Measurements from ENCODE around the gene WNT7A.

WNT7A gene

GRCh38 chr3:13845806-13846205 lies 34.1 kb downstream of the WNT7A start:
- no peak for DNase-seq (ENCODE audit: low spot score)

- no peak for DNase-seq (ENCODE audit: low spot score)
These were observed 35.0 kb downstream of the WNT7A start for GRCh38 chr3:13844911-13845310.

GRCh38 chr3:13844286-13844685 lies 35.6 kb downstream of the WNT7A start:
- no peak for DNase-seq (ENCODE audit: low spot score)

GRCh38 chr3:13843351-13843750 lies 36.5 kb downstream of the WNT7A start:
- no peak for DNase-seq (ENCODE audit: low spot score)

GRCh38 chr3:13842226-13842625 lies 37.6 kb downstream of the WNT7A start:
- no peak for DNase-seq (ENCODE audit: low spot score)

- DNase-seq (ENCODE audit: low spot score) = no peak
These were observed 38.0 kb downstream of the WNT7A start for GRCh38 chr3:13841826-13842225.

GRCh38 chr3:13841141-13841540 lies 38.7 kb downstream of the WNT7A start:
- no peak for DNase-seq (ENCODE audit: low spot score)

GRCh38 chr3:13840456-13840855 lies 39.4 kb downstream of the WNT7A start:
- no peak for DNase-seq (ENCODE audit: low spot score)

- no peak for DNase-seq (ENCODE audit: low spot score)
These were observed 40.0 kb downstream of the WNT7A start for GRCh38 chr3:13839726-13840340.

GRCh38 chr3:13839253-13839652 lies 40.6 kb downstream of the WNT7A start:
- DNase-seq (ENCODE audit: low spot score) = no peak

GRCh38 chr3:13838421-13838820 lies 41.5 kb downstream of the WNT7A start:
- no peak for DNase-seq (ENCODE audit: low spot score)

GRCh38 chr3:13837751-13838150 lies 42.1 kb downstream of the WNT7A start:
- DNase-seq (ENCODE audit: low spot score) = no peak

- DNase-seq (ENCODE audit: low spot score) = no peak
These were observed 42.9 kb downstream of the WNT7A start for GRCh38 chr3:13836658-13837587.

GRCh38 chr3:13835246-13835645 lies 44.6 kb downstream of the WNT7A start:
- DNase-seq (ENCODE audit: low spot score) = no peak

GRCh38 chr3:13834258-13835035 lies 45.4 kb downstream of the WNT7A start:
- DNase-seq (ENCODE audit: low spot score) = no peak

GRCh38 chr3:13833506-13834257 lies 46.2 kb downstream of the WNT7A start:
- DNase-seq (ENCODE audit: low spot score) = no peak

GRCh38 chr3:13832130-13832529 lies 47.7 kb downstream of the WNT7A start:
- no peak for DNase-seq (ENCODE audit: low spot score)

GRCh38 chr3:13831386-13831996 lies 48.4 kb downstream of the WNT7A start:
- no peak for DNase-seq (ENCODE audit: low spot score)

- DNase-seq (ENCODE audit: low spot score) = no peak
These were observed 50.6 kb downstream of the WNT7A start for GRCh38 chr3:13829311-13829710.

GRCh38 chr3:13828501-13829265 lies 51.2 kb downstream of the WNT7A start:
- no peak for DNase-seq (ENCODE audit: low spot score)

- no peak for DNase-seq (ENCODE audit: low spot score)
These were observed 52.2 kb downstream of the WNT7A start for GRCh38 chr3:13827699-13828098.

All from AG08395 (cell line).